Measurements from ENCODE around the gene FARP2.
"Not testable (repeated sequence)": the region's sequence is repeated elsewhere in the genome, so short reads cannot be mapped to it uniquely, and the experiment has no call there.

The FARP2 gene

DNA sequence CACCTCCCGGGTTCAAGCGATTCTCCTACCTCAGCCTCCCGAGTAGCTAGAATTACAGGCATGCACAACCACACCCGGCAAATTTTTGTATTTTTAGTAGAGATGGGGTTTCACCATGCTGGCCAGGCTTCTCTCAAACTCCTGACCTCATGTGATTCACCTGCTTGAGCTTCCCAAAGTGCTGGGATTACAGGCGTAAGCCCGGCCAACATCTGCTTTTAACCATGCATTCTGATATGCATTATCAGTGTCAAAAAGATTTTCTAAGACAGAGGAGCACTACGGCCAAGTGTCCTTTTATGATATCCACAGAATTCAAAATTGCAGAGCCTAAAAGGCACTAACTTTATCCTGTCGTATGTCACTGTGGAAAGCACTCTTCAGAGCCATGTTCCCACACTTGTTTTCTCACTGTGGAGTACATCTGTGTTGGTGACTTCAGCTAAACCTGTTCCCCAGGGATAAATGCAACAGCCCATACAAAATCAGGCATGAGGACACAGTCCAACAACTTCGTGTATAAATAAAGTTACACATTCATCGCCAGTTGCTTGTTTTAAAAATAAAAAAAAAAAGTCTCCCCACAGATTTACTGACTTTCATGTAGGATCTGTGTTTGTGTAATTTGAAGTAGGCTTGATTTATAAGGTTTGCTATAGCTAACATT, 95.9 kb downstream of the FARP2 start:
- no peak overlapping the region for H3K4me3 ChIP-seq (ENCODE audit: low read depth in 1 of 2, low read length in 2 of 2)
- no peaks in the 10 kb centered on the region for H3K27me3 ChIP-seq (ENCODE audit: control insufficient read depth in 1 of 2, insufficient read depth in 2 of 2, low read length in 2 of 2)
- H3K9ac ChIP-seq (ENCODE audit: low read length) = no peak overlapping the region
- H3K36me3 ChIP-seq (ENCODE audit: insufficient read depth, low read length) = peaks cover 7% of the 10 kb centered on the region
- H3K4me1 ChIP-seq (ENCODE audit: insufficient read depth, low read length) = no peaks in the 10 kb centered on the region
- no peak overlapping the region for H3K27ac ChIP-seq (ENCODE audit: low read depth, low read length)
- no peaks in the 10 kb centered on the region for H3K9me3 ChIP-seq (ENCODE audit: low read length)

DNA sequence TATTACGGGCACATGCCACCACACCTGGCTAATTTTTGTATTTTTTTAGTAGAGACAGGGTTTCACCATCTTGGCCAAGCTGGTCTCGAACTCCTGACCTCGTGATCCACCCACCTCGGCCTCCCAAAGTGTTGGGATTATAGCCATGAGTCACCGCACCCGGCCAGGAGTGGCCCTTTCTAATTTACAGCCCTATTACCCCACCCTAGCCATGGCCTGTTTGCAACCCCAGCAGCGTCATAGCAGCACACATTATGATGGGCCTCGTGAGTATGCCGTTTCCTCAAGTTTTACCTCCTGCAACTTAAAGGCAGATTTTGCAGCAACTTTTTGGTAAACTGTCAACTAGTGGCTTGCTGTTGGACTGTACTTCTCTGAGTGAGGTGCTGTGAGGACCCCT, 97.8 kb downstream of the FARP2 start:
- H3K9ac ChIP-seq (ENCODE audit: low read length) = not testable (repeated sequence)

DNA sequence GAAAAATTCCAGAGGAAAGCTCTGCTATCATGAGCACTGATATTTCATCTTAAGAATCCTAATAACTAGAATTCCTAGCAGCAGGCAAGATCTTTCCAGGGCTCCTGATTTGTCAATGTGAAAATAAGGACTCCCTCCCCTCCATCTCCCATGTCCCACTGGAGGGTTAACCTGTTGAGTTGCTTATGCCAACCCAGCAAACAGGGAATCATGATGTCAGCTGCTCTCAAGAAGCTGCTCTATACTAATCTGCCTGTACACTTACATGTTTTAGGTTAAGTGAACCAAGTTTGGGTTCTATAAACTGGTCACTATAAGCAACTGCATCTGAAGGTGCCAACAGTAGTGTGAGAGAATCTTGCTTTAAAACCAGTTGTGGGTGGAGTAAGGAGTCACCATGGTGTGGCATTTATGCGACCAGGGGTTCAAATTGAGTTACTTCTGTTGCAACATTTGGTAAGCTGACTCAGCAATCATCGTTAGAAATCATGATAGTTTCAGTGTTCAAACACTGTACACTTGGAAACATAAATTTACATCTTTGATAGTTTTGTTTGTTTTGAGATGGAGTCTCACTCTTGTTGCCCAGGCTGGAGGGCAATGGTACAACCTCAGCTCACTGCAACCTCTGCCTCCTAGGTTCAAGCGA, 98.9 kb downstream of the FARP2 start:
- no peaks in the 10 kb centered on the region for H3K4me1 ChIP-seq (ENCODE audit: insufficient read depth, low read length)
- H3K36me3 ChIP-seq (ENCODE audit: insufficient read depth, low read length) = no peaks in the 10 kb centered on the region
- H3K27me3 ChIP-seq (ENCODE audit: control insufficient read depth in 1 of 2, insufficient read depth in 2 of 2, low read length in 2 of 2) = no peaks in the 10 kb centered on the region
- no peak overlapping the region for H3K4me3 ChIP-seq (ENCODE audit: low read depth in 1 of 2, low read length in 2 of 2)
- no peak overlapping the region for H3K27ac ChIP-seq (ENCODE audit: low read depth, low read length)
- H3K9me3 ChIP-seq (ENCODE audit: low read length) = no peaks in the 10 kb centered on the region
- no peak overlapping the region for H3K9ac ChIP-seq (ENCODE audit: low read length)

More for the DNA sequence above, 97.8 kb downstream of the FARP2 start:
- H3K4me3 ChIP-seq (ENCODE audit: low read depth in 1 of 2, low read length in 2 of 2); H3K36me3 ChIP-seq (ENCODE audit: insufficient read depth, low read length); H3K4me1 ChIP-seq (ENCODE audit: insufficient read depth, low read length); H3K9me3 ChIP-seq (ENCODE audit: low read length); H3K27me3 ChIP-seq (ENCODE audit: control insufficient read depth in 1 of 2, insufficient read depth in 2 of 2, low read length in 2 of 2); H3K27ac ChIP-seq (ENCODE audit: low read depth, low read length): not testable (repeated sequence)

DNA sequence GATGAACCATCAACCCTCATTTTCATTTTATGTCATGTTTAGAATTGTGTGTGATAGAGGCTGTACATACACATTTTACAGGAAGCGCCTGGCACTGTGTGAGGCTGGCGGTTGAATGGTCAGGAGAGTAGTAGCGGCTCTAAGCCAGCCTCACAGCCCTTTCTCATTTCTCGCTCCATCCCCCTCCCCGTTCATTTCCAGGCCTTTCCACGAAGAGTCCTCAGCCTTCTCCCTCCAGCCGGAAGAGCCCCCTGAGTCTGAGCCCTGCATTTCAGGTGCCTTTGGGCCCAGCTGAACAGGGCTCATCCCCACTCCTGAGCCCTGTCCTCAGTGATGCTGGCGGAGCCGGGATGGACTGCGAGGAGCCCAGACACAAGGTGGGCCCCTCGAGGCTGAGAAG, 100.5 kb downstream of the FARP2 start:
- Histone ChIP-seq H3K36me3 (ENCODE audit: insufficient read depth, low read length) (no peaks in the 10 kb centered on the region), H3K4me1 (ENCODE audit: insufficient read depth, low read length) (no peaks in the 10 kb centered on the region), H3K9ac (ENCODE audit: low read length) (no peak overlapping the region), H3K4me3 (ENCODE audit: low read depth in 1 of 2, low read length in 2 of 2) (no peak overlapping the region), H3K27me3 (ENCODE audit: control insufficient read depth in 1 of 2, insufficient read depth in 2 of 2, low read length in 2 of 2) (no peaks in the 10 kb centered on the region), H3K9me3 (ENCODE audit: low read length) (no peaks in the 10 kb centered on the region), H3K27ac (ENCODE audit: low read depth, low read length) (no peak overlapping the region)

DNA sequence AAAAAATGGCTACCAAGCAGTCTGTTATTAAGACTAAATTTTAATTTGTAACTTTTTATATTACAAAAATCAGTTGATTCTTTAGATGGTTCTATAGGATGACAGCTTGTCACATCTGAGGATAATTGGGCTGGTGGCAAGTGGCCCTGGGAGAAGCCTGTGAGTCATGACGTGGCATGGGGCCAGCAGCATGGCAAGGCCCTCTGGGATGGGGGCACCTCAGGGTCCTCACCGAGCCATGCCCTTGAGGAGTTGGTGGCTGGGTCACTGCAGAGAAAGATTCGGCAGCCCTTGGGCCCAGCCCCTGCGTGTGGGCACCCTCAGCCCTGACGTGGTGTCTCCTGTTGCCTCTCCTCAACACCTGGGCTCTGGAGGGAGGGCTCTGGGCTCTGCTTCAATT, 102.6 kb downstream of the FARP2 start:
- Histone ChIP-seq H3K4me1 (ENCODE audit: insufficient read depth, low read length) (no peaks in the 10 kb centered on the region), H3K4me3 (ENCODE audit: low read depth in 1 of 2, low read length in 2 of 2) (no peak overlapping the region), H3K27ac (ENCODE audit: low read depth, low read length) (no peak overlapping the region), H3K36me3 (ENCODE audit: insufficient read depth, low read length) (no peaks in the 10 kb centered on the region), H3K9me3 (ENCODE audit: low read length) (no peaks in the 10 kb centered on the region), H3K27me3 (ENCODE audit: control insufficient read depth in 1 of 2, insufficient read depth in 2 of 2, low read length in 2 of 2) (no peaks in the 10 kb centered on the region), H3K9ac (ENCODE audit: low read length) (no peak overlapping the region)

DNA sequence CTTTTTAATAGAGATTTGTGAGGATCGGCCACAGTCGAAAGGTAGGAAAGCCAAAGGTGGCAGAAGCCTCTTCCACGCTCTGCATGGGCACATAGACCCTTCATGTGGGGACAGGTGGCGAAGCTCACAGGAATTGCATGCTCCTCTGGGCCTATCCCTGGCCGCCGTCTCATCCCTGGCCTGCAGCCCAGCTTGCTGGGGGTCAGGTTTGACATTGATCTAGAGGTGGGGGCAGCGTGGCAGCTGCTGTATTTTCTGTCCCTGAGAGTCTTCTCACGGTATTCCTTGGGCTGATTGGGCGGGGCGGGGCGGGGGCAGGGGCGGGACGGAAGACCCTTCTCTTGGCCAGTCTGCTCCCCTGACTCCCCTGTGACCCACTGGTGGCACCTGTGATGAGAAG, 103.4 kb downstream of the FARP2 start:
- Histone ChIP-seq H3K9me3 (ENCODE audit: low read length) (no peaks in the 10 kb centered on the region), H3K27ac (ENCODE audit: low read depth, low read length) (no peak overlapping the region), H3K4me1 (ENCODE audit: insufficient read depth, low read length) (no peaks in the 10 kb centered on the region), H3K36me3 (ENCODE audit: insufficient read depth, low read length) (no peaks in the 10 kb centered on the region), H3K4me3 (ENCODE audit: low read depth in 1 of 2, low read length in 2 of 2) (no peak overlapping the region), H3K27me3 (ENCODE audit: control insufficient read depth in 1 of 2, insufficient read depth in 2 of 2, low read length in 2 of 2) (no peaks in the 10 kb centered on the region), H3K9ac (ENCODE audit: low read length) (no peak overlapping the region)

DNA sequence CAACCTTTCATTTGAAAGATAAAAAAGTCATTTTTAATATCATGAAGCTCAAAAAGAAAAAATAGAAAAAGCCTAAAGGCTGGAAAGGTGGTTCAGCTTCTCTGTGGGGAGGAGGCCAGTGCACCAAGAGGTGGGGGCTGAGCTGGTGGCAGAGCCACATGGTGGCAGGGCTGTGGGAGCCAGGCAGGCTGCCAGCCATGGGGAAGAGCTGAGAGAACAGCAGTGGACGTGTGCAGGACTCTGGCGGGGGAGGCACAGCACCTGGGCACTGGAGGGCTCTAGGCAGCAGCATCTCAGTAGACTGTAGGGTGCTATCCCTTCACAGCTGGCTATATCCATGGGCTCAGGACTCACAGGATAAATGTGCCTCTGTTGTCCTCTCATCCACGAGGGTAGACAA, 104.5 kb downstream of the FARP2 start:
- Histone ChIP-seq H3K4me3 (ENCODE audit: low read depth in 1 of 2, low read length in 2 of 2) (no peak overlapping the region), H3K27me3 (ENCODE audit: control insufficient read depth in 1 of 2, insufficient read depth in 2 of 2, low read length in 2 of 2) (no peaks in the 10 kb centered on the region), H3K36me3 (ENCODE audit: insufficient read depth, low read length) (no peaks in the 10 kb centered on the region), H3K4me1 (ENCODE audit: insufficient read depth, low read length) (no peaks in the 10 kb centered on the region), H3K9ac (ENCODE audit: low read length) (no peak overlapping the region), H3K27ac (ENCODE audit: low read depth, low read length) (no peak overlapping the region), H3K9me3 (ENCODE audit: low read length) (no peaks in the 10 kb centered on the region)

DNA sequence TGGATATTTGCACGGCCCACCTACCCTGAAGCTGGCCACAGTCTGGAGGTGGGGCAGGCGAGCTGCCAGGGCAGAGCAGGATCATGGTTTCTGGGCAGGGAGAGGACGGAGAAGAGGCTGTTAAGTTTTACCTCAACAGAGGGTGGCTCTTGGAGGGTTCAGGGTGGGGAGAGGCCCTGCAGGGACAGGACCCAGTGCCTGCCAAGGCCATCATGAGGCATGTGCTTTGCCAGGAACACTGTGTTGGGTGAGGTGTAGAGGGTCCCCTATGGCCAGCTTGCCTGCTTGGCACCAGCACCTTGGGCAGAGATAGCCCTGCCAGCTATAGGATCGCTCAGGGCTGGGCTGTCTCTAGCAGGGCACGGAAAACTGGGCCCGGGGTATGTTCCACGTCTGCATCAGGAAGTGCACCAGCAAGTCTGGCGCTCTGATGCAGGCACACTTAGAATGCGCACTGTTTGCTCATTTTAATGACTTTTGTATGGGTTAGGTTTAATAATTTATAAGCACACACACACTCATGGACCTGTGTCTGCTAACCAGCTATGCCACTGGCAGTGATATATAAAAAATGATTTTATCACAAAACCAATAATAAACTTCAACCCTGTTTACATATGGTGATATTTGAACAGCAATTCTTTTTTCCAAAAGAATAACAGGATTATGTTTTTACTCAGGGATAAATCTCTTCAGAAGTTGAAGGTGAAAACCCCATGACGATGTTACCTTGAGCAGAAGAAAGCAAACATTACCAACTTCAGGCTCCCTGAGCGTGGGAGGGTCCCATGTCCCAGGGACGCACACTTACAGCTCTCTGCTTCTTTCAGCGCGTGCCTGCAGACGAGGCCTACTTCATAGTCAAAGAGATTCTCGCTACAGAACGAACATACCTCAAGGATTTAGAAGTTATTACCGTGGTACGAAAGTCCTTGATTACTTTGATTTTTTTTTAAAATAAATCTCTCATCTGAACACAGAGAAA, 105.9 kb downstream of the FARP2 start:
- H3K27ac ChIP-seq (ENCODE audit: low read depth, low read length) = no peak overlapping the region
- H3K9ac ChIP-seq (ENCODE audit: low read length) = no peak overlapping the region
- no peak overlapping the region for H3K4me3 ChIP-seq (ENCODE audit: low read depth in 1 of 2, low read length in 2 of 2)
- no peaks in the 10 kb centered on the region for H3K36me3 ChIP-seq (ENCODE audit: insufficient read depth, low read length)
- H3K27me3 ChIP-seq (ENCODE audit: control insufficient read depth in 1 of 2, insufficient read depth in 2 of 2, low read length in 2 of 2) = no peaks in the 10 kb centered on the region
- no peaks in the 10 kb centered on the region for H3K9me3 ChIP-seq (ENCODE audit: low read length)
- H3K4me1 ChIP-seq (ENCODE audit: insufficient read depth, low read length) = no peaks in the 10 kb centered on the region

DNA sequence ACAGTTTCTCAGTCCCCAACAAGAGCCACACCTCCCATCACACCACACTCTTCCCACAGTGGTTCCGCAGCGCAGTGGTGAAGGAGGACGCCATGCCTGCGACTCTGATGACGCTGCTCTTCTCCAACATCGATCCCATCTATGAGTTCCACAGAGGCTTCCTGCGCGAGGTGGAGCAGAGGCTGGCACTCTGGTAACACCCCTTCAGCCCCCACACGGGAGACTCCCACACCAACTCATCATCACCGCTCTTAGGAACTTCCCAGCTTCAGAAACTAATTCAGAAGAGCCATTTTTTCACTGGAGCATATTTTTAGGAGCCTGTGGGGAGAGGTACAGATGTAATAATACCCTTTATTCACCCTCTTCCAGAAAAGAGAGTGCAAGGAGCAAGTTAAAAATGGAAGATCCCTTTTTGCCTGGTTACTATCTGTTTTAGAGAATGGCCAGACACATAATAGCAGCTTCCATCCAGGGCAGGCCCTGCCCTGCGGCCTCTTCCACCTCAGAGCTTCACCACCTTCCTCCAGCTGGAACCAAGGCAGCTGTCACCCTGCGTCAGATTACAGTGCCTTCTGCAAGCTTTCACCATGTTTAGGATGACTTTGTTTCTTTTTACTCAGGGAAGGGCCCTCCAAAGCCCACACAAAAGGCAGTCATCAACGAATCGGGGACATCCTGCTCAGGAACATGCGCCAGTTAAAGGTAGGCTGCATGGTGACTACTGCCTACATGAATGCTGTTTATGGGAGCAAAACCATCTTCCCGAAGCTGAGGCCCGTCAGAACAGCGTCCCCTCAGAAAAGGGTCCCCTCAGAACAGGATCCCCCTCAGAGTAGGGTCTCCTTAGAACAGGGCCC, 107.4 kb downstream of the FARP2 start:
- Histone ChIP-seq H3K4me3 (ENCODE audit: low read depth in 1 of 2, low read length in 2 of 2) (no peak overlapping the region), H3K27ac (ENCODE audit: low read depth, low read length) (no peak overlapping the region), H3K36me3 (ENCODE audit: insufficient read depth, low read length) (no peaks in the 10 kb centered on the region), H3K9me3 (ENCODE audit: low read length) (no peaks in the 10 kb centered on the region), H3K4me1 (ENCODE audit: insufficient read depth, low read length) (no peaks in the 10 kb centered on the region), H3K9ac (ENCODE audit: low read length) (no peak overlapping the region), H3K27me3 (ENCODE audit: control insufficient read depth in 1 of 2, insufficient read depth in 2 of 2, low read length in 2 of 2) (no peaks in the 10 kb centered on the region)

DNA sequence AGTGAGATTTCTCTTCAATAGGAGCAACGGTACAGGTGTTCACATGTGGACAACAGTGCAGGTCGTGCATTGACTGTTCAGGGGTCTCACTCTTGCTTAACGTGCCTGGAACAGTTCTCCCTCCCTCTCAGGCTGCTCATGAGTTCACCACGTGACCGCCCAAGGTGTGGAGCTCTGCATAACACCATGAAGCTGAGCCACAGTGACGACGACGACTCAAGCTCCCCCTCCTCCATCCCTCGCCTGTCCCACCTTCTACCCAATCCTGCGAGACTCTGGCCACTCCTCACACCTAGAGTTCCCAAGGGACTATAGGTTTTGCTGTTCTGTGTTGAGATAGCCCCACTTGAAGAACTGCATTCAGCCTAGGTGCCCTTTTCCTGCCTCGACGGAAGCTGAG, 109.5 kb downstream of the FARP2 start:
- Histone ChIP-seq H3K27ac (ENCODE audit: low read depth, low read length) (no peak overlapping the region), H3K4me1 (ENCODE audit: insufficient read depth, low read length) (no peaks in the 10 kb centered on the region), H3K36me3 (ENCODE audit: insufficient read depth, low read length) (no peaks in the 10 kb centered on the region), H3K9me3 (ENCODE audit: low read length) (no peaks in the 10 kb centered on the region), H3K9ac (ENCODE audit: low read length) (no peak overlapping the region), H3K27me3 (ENCODE audit: control insufficient read depth in 1 of 2, insufficient read depth in 2 of 2, low read length in 2 of 2) (no peaks in the 10 kb centered on the region), H3K4me3 (ENCODE audit: low read depth in 1 of 2, low read length in 2 of 2) (no peak overlapping the region)

DNA sequence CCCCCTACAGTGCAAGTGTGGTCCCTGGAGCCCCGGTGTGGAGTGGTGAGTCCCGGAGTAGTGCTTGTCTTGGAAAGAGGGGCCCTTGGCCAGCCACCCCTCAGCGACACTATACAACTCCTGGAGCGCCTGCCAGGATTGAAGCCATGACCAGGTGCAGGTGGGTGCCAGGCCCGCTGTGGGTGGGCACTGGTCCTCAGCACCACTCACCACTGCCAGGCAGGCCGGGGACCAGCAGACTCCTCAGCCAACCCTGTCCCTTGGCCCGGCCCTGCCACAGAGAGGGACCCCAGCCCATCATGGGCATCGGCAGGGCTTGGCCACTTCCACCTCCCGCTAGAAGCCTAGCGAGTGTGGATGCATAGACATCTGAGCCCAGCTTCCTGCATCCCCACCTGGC, 110.1 kb downstream of the FARP2 start:
- no peak overlapping the region for H3K27ac ChIP-seq (ENCODE audit: low read depth, low read length)
- H3K36me3 ChIP-seq (ENCODE audit: insufficient read depth, low read length) = no peaks in the 10 kb centered on the region
- H3K9ac ChIP-seq (ENCODE audit: low read length) = no peak overlapping the region
- no peaks in the 10 kb centered on the region for H3K4me1 ChIP-seq (ENCODE audit: insufficient read depth, low read length)
- H3K27me3 ChIP-seq (ENCODE audit: control insufficient read depth in 1 of 2, insufficient read depth in 2 of 2, low read length in 2 of 2) = no peaks in the 10 kb centered on the region
- no peak overlapping the region for H3K4me3 ChIP-seq (ENCODE audit: low read depth in 1 of 2, low read length in 2 of 2)
- H3K9me3 ChIP-seq (ENCODE audit: low read length) = no peaks in the 10 kb centered on the region
